Stimulated activated CD8-positive, alpha-beta memory T cell treated with anti-CD3 and anti-CD28 coated beads, Interleukin-2, amount 100 ng/mL, for 48 hours (primary cell): Measurements from ENCODE around the gene ZNF805.
"Not testable (repeated sequence)": the region's sequence is repeated elsewhere in the genome, so short reads cannot be mapped to it uniquely, and the experiment has no call there.

Experiments
- DNase-seq, 2 donors: peaks; one replicate each; pipeline ENCODE4 v3.0.0-alpha.2; 2020; ENCODE audit warnings: low read depth in 2 of 2

The ZNF805 gene

GRCh38 chr19:57269515-57270250, 29.3 kb downstream of the ZNF805 start:
- DNase-seq: no peak

- DNase-seq: no peak
Measured at GRCh38 chr19:57271280-57271679, 30.8 kb downstream of the ZNF805 start.

- DNase-seq: no peak
Measured at GRCh38 chr19:57273014-57273413, 32.6 kb downstream of the ZNF805 start.

- no peak for DNase-seq
Measured at GRCh38 chr19:57276430-57276829, 36.0 kb downstream of the ZNF805 start.

GRCh38 chr19:57278481-57278880, 38.0 kb downstream of the ZNF805 start:
- DNase-seq: not testable (repeated sequence)

- DNase-seq: peak; percentile 63 to 71
Measured at GRCh38 chr19:57279418-57280164, 39.2 kb downstream of the ZNF805 start.

GRCh38 chr19:57280165-57280961, 39.9 kb downstream of the ZNF805 start, which contains the start of gene ZNF460:
Gene ZNF460, plus strand, starts transcription at chr19:57280485. Its CDS starts 322 bp downstream, at chr19:57280807.
- peak; percentile 89 to 96 for DNase-seq

GRCh38 chr19:57280962-57281400, 40.5 kb downstream of the ZNF805 start:
- no peak for DNase-seq

GRCh38 chr19:57282011-57282643, 41.7 kb downstream of the ZNF805 start:
- DNase-seq: no peak

GRCh38 chr19:57288373-57288772, 47.9 kb downstream of the ZNF805 start:
- no peak for DNase-seq

- DNase-seq: no peak
Measured at GRCh38 chr19:57290970-57291369, 50.5 kb downstream of the ZNF805 start.

GRCh38 chr19:57292547-57292946, 52.1 kb downstream of the ZNF805 start:
- no peak for DNase-seq

GRCh38 chr19:57293719-57294118, 53.3 kb downstream of the ZNF805 start:
- DNase-seq: no peak

- DNase-seq: no peak
Measured at GRCh38 chr19:57302020-57302465, 61.6 kb downstream of the ZNF805 start.

GRCh38 chr19:57302727-57303401, 62.4 kb downstream of the ZNF805 start:
- DNase-seq: no peak
